ENCODE data around the gene CNIH2. TPM values are rescaled to one million over a fixed set of nuclear protein-coding genes. Genes with fewer than 3 reads are reported as not detected.

The CNIH2 gene
- total RNA-seq, 3 donors from 2014 or later: 1.0 to 1.9 (median 1.3) TPM

DNA sequence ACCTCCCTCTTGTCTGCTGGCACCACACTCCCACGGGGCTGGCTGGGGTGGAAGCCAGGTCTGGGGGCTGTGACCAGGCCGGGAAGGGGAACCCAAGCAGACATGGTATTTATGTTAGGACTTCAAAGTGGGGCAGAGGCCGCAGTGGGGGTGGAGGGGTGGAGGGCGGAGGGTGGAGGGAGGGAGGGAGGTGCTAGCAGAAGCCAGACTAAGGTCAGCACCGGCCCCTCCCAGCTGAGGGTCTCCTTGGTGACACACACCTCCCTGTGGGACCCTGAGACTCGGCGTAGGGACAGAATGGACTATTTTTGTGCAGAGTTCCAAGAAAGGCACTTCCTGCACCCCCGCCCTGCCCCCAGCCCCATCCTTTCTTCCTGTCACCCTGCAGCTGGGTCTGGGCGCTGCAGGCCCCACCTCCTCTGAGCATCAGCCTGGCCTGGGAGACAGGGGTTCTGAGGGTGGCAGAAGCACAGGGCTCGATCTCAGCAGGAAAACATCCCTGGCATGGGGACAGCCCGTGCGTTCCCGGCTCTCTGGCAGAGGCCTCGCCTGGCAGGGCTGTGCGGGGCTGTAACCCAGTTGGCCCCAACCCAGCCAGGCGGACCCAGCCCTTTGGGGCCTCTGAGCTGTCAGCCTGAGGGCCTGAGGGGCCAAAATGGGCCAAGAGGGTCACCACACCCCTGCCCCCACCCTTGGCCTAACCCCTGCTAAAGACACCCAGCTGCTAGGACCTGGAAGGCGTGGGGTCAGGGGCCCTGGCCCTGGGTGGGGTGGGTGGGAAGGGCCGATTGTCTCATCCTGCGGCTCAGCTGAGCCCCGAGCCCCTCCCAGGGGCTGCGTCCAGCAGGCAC is 48.5 kb downstream of the CNIH2 start:
- intact Hi-C loops (cut with DNase I, micrococcal nuclease): no loop called here
- H3K36me3 ChIP-seq (ENCODE audit: low read depth): no peaks in the 10 kb centered on the region
- no peak overlapping the region for H3K4me3 ChIP-seq
- ATAC-seq: peak; percentile 3
- no peaks in the 10 kb centered on the region for H3K9me3 ChIP-seq
- TF ChIP-seq, protein P1, sequence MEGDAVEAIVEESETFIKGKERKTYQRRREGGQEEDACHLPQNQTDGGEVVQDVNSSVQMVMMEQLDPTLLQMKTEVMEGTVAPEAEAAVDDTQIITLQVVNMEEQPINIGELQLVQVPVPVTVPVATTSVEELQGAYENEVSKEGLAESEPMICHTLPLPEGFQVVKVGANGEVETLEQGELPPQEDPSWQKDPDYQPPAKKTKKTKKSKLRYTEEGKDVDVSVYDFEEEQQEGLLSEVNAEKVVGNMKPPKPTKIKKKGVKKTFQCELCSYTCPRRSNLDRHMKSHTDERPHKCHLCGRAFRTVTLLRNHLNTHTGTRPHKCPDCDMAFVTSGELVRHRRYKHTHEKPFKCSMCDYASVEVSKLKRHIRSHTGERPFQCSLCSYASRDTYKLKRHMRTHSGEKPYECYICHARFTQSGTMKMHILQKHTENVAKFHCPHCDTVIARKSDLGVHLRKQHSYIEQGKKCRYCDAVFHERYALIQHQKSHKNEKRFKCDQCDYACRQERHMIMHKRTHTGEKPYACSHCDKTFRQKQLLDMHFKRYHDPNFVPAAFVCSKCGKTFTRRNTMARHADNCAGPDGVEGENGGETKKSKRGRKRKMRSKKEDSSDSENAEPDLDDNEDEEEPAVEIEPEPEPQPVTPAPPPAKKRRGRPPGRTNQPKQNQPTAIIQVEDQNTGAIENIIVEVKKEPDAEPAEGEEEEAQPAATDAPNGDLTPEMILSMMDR (IDR thresholded peaks at IDR 0.05): no peak
- peaks cover 11% of the 10 kb centered on the region for H3K4me1 ChIP-seq (ENCODE audit: low read depth)
- DNase-seq: peak in 2 of 3 donors; percentile 43 to 71

DNA sequence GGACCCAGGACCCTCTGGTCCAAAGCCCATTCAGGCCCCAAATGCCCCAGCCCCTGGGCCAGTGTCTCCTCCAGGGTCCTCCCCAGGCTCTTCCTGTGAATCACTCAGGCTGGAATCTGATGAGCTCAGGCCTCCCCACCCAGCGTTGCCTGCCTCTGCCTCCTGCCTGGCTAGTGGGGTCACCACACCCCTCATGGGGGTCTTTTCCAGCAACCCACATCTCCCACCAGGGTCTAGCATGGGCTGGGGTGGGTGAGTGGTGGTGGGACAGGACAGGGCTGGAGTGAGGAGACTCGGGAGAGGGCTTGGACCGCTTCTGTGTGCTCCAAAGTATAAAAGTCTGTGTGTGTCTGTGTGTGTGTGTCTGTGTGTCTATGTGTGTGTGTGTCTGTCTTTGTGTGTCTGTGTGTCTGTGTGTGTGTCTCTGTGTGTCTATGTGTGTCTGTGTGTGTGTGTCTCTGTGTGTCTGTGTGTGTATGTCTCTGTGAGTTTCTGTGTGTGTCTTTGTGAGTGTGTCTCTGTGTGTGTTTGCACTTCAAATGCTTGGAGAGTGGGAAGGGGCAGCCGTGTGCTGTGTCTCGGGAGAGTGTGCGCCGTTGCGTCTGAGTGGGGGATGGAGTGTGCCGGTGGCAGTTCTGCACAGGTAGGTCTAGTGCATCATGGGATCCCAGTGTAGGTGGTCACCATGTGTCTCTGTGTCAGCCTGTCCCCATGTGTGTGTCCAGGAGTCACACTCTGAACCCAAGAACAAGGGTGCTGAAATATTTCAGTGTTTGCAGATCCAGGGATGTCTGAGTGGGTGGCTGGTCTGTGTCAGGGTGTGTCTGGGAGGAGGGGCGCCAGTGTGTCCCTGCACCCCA is 49.4 kb downstream of the CNIH2 start:
- TF ChIP-seq, protein P1 (IDR thresholded peaks at IDR 0.05): no peak
- ATAC-seq: no peak
- Histone ChIP-seq H3K4me3 (no peak overlapping the region), H3K4me1 (ENCODE audit: low read depth) (peaks cover 11% of the 10 kb centered on the region), H3K9me3 (no peaks in the 10 kb centered on the region), H3K36me3 (ENCODE audit: low read depth) (no peaks in the 10 kb centered on the region)
- intact Hi-C loops (cut with DNase I, micrococcal nuclease): no loop called here
- DNase-seq: no peak

DNA sequence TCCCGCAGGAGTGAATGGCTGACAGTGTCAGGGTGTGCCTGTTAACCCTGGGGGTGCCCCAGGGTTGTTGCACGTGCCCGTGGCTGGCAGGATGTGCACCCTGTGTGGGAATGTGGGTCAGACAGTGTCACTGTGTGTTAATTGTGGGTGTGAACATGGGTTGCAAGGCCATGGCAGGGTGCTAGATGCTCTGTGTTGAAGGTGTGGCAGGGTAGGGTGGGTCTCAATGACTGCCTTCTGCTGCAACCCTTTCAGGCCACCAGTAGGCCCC is 50.0 kb downstream of the CNIH2 start:
- ATAC-seq (peak; percentile 54), DNase-seq (peak in 1 of 3 donors; percentile 62)
- H3K9me3 ChIP-seq: no peaks in the 10 kb centered on the region
- H3K4me3 ChIP-seq: no peak overlapping the region
- H3K4me1 ChIP-seq (ENCODE audit: low read depth): peaks cover 11% of the 10 kb centered on the region
- TF ChIP-seq, protein P1 (IDR thresholded peaks at IDR 0.05): no peak
- intact Hi-C loops (cut with DNase I, micrococcal nuclease): no loop called here
- H3K36me3 ChIP-seq (ENCODE audit: low read depth): no peaks in the 10 kb centered on the region

DNA sequence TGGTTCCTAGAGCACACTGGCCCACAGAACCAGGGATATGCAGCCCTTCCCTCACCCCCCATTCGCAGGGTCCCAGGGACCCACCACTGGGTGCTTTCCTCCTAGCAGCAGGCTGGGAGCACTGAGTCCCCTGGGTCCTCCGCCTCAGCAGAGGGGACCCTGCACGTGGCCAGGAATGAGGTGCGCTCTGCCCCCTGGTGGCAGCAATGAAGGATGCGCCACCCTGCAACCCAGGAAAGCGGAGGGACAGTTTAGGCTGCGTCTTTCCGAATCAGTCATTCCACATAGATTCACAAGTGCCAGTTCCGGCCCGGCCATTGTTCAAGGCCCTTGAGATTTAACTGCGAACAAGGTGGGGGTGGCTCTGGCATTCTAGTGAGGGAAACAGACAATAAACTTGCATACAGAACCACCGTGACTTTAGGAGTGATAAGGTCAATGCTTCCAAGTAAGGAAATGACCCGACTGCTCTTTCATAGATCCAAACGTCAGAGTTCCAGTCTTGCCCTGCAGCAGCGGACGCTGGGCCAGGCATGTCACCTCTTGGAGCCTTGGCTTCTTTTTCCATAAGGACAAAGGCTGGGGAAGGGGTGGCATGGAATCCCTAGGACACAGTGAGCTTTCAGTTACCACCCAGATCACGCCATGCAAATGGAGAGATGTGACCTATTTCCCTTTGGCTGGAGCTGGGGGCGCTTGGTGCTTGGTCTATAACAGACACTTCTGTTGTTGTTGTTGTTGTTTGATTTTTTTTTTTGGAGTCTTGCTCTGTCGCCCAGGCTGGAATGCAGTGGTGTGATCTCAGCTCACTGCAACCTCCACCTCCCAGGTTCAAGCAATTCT is 50.5 kb downstream of the CNIH2 start:
- TF ChIP-seq, protein P1 (IDR thresholded peaks at IDR 0.05): peak; percentile 95
- H3K4me1 ChIP-seq (ENCODE audit: low read depth): peaks cover 11% of the 10 kb centered on the region
- H3K36me3 ChIP-seq (ENCODE audit: low read depth): no peaks in the 10 kb centered on the region
- peak; percentile 82 to 88 (median 82) for DNase-seq
- intact Hi-C loops (cut with DNase I, micrococcal nuclease): no loop called here
- H3K9me3 ChIP-seq: no peaks in the 10 kb centered on the region
- H3K4me3 ChIP-seq: no peak overlapping the region
- peak; percentile 89 for ATAC-seq

DNA sequence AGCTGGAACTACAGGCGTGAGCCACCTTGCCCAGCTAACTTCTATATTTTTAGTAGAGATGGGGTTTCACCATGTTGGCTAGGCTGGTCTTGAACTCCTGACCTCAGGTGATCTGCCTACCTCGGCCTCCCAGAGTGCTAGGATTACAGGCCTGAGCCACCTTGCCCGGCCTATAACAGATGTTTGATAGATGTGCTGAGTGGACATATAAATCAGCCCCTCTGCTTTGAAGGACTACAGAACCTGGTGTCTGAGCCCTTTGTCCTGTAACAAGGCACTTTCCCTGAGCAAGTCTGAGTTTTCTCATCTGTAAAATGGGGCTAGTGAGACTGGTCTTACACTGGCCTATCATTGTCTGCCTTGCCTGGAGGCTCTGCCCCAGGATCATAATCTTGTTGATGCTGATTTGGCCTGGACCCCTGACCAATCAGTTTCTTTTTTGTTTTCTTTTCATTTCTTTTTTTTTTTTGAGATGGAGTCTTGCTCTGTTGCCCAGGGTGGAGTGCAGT is 51.2 kb downstream of the CNIH2 start:
- H3K36me3 ChIP-seq (ENCODE audit: low read depth): no peaks in the 10 kb centered on the region
- H3K4me1 ChIP-seq (ENCODE audit: low read depth): peaks cover 11% of the 10 kb centered on the region
- H3K4me3 ChIP-seq: no peak overlapping the region
- ATAC-seq (no peak), DNase-seq (peak in 1 of 3 donors; percentile 7)
- H3K9me3 ChIP-seq: no peaks in the 10 kb centered on the region
- intact Hi-C loops (cut with DNase I, micrococcal nuclease): no loop called here
- TF ChIP-seq, protein P1 (IDR thresholded peaks at IDR 0.05): no peak

All from mucosa of descending colon (tissue), 3 donors.